GM19397 (cell line): ENCODE measurements around the gene CAMK2B.

Source experiments
- ATAC-seq: cut with Tn5 transposase; IDR thresholded peaks from one replicate; pipeline ENCODE4 v1.9.1; 2021; ENCODE audit warnings: mild to moderate bottlenecking, moderate library complexity; ENCODE audit not compliant: unreplicated experiment

The CAMK2B gene

GRCh38 chr7:44275957-44276570, 49.3 kb downstream of the CAMK2B start:
- no peak for ATAC-seq

- no peak for ATAC-seq
Measured at GRCh38 chr7:44275146-44275545, 50.2 kb downstream of the CAMK2B start.

GRCh38 chr7:44274623-44274975, 50.8 kb downstream of the CAMK2B start:
- no peak for ATAC-seq

- ATAC-seq: no peak
Measured at GRCh38 chr7:44273681-44274622, 51.4 kb downstream of the CAMK2B start.

- no peak for ATAC-seq
Measured at GRCh38 chr7:44272981-44273380, 52.4 kb downstream of the CAMK2B start.

GRCh38 chr7:44272456-44272855, 52.9 kb downstream of the CAMK2B start:
- no peak for ATAC-seq

- ATAC-seq: no peak
Measured at GRCh38 chr7:44269943-44270493, 55.4 kb downstream of the CAMK2B start.

GRCh38 chr7:44269417-44269816, 56.0 kb downstream of the CAMK2B start:
- ATAC-seq: no peak

- ATAC-seq: no peak
Measured at GRCh38 chr7:44268671-44269070, 56.7 kb downstream of the CAMK2B start.

GRCh38 chr7:44267719-44268421, 57.5 kb downstream of the CAMK2B start:
- no peak for ATAC-seq

GRCh38 chr7:44267178-44267577, 58.2 kb downstream of the CAMK2B start:
- no peak for ATAC-seq

- ATAC-seq: no peak
Measured at GRCh38 chr7:44266526-44266925, 58.9 kb downstream of the CAMK2B start.

- ATAC-seq: no peak
Measured at GRCh38 chr7:44265728-44266127, 59.7 kb downstream of the CAMK2B start.

GRCh38 chr7:44264221-44264931, 61.0 kb downstream of the CAMK2B start:
- ATAC-seq: no peak

- no peak for ATAC-seq
Measured at GRCh38 chr7:44263326-44264082, 61.9 kb downstream of the CAMK2B start.

GRCh38 chr7:44262031-44262430, 63.4 kb downstream of the CAMK2B start:
- ATAC-seq: no peak

GRCh38 chr7:44261240-44261639, 64.2 kb downstream of the CAMK2B start:
- ATAC-seq: no peak

GRCh38 chr7:44259547-44260457, 65.6 kb downstream of the CAMK2B start:
- ATAC-seq: no peak
